Astrocyte (in vitro differentiated cells and primary cell): ENCODE data around the gene PTPRU. TPM values are rescaled to one million over a fixed set of nuclear protein-coding genes. Genes with fewer than 3 reads are reported as not detected.
A peak's percentile ranks its signal among the peaks of the same experiment; 100 is the strongest.

Experiments
- DNase-seq: peaks from one replicate; pipeline ENCODE4 v3.0.0-alpha.2; 2010; ENCODE audit warnings: low read depth
- FAIRE-seq: peaks from 2 replicates; lab custom pipeline; 2011; peaks lifted over from hg19 to GRCh38; lab: Jason Lieb, UNC
- H2AFZ ChIP-seq: 2 replicates; pipeline ENCODE4 v1.6.0; 2012; ENCODE audit warnings: low read depth, low read length, inconsistent platforms
- H3K27ac ChIP-seq: 2 replicates; pipeline ENCODE4 v1.5.1; 2011; ENCODE audit warnings: low read depth, low read length, inconsistent platforms
- H3K27me3 ChIP-seq: 2 replicates; pipeline ENCODE4 v1.6.0; 2011; ENCODE audit warnings: low read length, inconsistent platforms; ENCODE audit not compliant: insufficient read depth
- H3K36me3 ChIP-seq: 2 replicates; pipeline ENCODE4 v1.5.1; 2011; ENCODE audit warnings: low read length, inconsistent platforms; ENCODE audit not compliant: insufficient read depth
- H3K4me1 ChIP-seq: 2 replicates; pipeline ENCODE4 v1.5.1; 2011; ENCODE audit warnings: low read length, inconsistent platforms; ENCODE audit not compliant: insufficient read depth
- H3K4me2 ChIP-seq: 2 replicates; pipeline ENCODE4 v1.6.0; 2012; ENCODE audit warnings: low read length, inconsistent platforms
- H3K4me3 ChIP-seq: 2 replicates; pipeline ENCODE4 v1.5.1; 2011; ENCODE audit warnings: low read depth, mild to moderate bottlenecking, low read length, inconsistent platforms; ENCODE audit not compliant: insufficient read depth
- H3K79me2 ChIP-seq: 2 replicates; pipeline ENCODE4 v1.6.0; 2012; ENCODE audit warnings: mild to moderate bottlenecking, low read length, inconsistent platforms; ENCODE audit not compliant: insufficient read depth
- H3K9ac ChIP-seq: 2 replicates; pipeline ENCODE4 v1.6.0; 2012; ENCODE audit warnings: mild to moderate bottlenecking, low read length, inconsistent platforms
- H3K9me3 ChIP-seq: 2 replicates; pipeline ENCODE4 v1.5.1; 2012; ENCODE audit warnings: low read depth, mild to moderate bottlenecking, low read length, inconsistent platforms; ENCODE audit not compliant: insufficient read depth
- H4K20me1 ChIP-seq: 2 replicates; pipeline ENCODE4 v1.6.0; 2012; ENCODE audit warnings: low read length, inconsistent platforms; ENCODE audit not compliant: insufficient read depth
- H3K27ac Mint-ChIP-seq: one replicate; pipeline ENCODE4 v1.8.0; 2021; ENCODE audit warnings: mild to moderate bottlenecking, mixed read lengths; ENCODE audit not compliant: unreplicated experiment
- H3K27me3 Mint-ChIP-seq: one replicate; pipeline ENCODE4 v1.8.0; 2021; ENCODE audit warnings: low read depth, mixed read lengths; ENCODE audit not compliant: unreplicated experiment
- H3K36me3 Mint-ChIP-seq: one replicate; pipeline ENCODE4 v1.8.0; 2021; ENCODE audit warnings: low read depth, mixed read lengths; ENCODE audit not compliant: unreplicated experiment
- H3K4me1 Mint-ChIP-seq: one replicate; pipeline ENCODE4 v1.8.0; 2021; ENCODE audit warnings: low read depth, mixed read lengths; ENCODE audit not compliant: unreplicated experiment
- H3K4me3 Mint-ChIP-seq: one replicate; pipeline ENCODE4 v1.8.0; 2021; ENCODE audit warnings: mild to moderate bottlenecking, moderate library complexity, mixed read lengths; ENCODE audit not compliant: unreplicated experiment
- H3K9me3 Mint-ChIP-seq: one replicate; pipeline ENCODE4 v1.8.0; 2021; ENCODE audit warnings: mild to moderate bottlenecking, mixed read lengths; ENCODE audit not compliant: unreplicated experiment
- EZH2 ChIP-seq: IDR thresholded peaks from 2 replicates; pipeline ENCODE4 v1.6.1; 2012; ENCODE audit warnings: mild to moderate bottlenecking, low read length, inconsistent platforms; ENCODE audit not compliant: insufficient read depth
- total RNA-seq: library from RNA; stranded (reverse); gene quantifications from 2 replicates; pipeline ENCODE4 v1.2.1, GENCODE V29; 2021
- TF ChIP-seq, protein P1 (sequence below): IDR thresholded peaks from 2 replicates; pipeline ENCODE4 v1.5.1; 2011; ENCODE audit warnings: low read depth, mild to moderate bottlenecking, inconsistent platforms, low read length, moderate library complexity; ENCODE audit not compliant: insufficient read depth

The PTPRU gene
- total RNA-seq, 1 donor from 2014 or later = 36.6 TPM

GRCh38 chr1:29256979-29257804 is 20.9 kb downstream of the PTPRU start:
- peak overlapping the region; percentile 70 for H3K27ac Mint-ChIP-seq

DNA sequence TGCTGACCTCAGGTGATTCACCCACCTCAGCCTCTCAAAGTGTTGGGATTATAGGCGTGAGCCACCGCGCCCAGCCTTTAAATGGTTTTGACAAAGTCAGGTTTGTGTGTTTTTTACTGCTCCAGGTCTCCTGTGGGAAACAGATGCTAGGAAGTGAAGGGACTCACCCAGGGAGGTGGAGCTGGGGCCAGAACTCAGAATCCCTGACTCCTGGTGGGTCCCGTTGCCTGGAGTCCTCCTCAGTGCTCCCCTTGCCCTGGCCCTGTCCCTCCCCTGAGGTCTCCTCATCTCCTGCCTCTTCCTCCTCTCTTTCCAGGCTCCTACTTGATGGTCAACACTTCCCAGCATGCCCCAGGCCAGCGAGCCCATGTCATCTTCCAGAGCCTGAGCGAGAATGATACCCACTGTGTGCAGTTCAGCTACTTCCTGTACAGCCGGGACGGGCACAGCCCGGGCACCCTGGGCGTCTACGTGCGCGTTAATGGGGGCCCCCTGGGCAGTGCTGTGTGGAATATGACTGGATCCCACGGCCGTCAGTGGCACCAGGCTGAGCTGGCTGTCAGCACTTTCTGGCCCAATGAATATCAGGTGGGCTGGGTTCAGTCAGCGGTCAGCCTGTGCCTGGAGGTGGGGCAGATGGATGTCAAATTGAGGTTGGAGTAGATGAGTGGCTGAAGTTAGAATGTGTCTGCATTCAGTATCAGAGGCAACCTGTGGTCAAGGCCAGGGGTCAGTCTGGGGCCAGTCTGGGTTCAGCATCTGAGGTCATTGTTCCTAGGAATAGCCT is 22.1 kb downstream of the PTPRU start:
- Histone ChIP-seq H4K20me1 (peaks cover 14% of the 10 kb centered on the region), H3K79me2 (peaks cover 3% of the 10 kb centered on the region), H3K9me3 (no peaks in the 10 kb centered on the region), H3K27ac (no peak overlapping the region), H2AFZ (no peak overlapping the region), H3K9ac (no peak overlapping the region), H3K36me3 (no peaks in the 10 kb centered on the region), H3K27me3 (no peaks in the 10 kb centered on the region), H3K4me1 (peaks cover 40% of the 10 kb centered on the region), H3K4me2 (no peak overlapping the region), H3K4me3 (no peak overlapping the region)
- peak; percentile 9 for TF ChIP-seq EZH2
- TF ChIP-seq, protein P1, sequence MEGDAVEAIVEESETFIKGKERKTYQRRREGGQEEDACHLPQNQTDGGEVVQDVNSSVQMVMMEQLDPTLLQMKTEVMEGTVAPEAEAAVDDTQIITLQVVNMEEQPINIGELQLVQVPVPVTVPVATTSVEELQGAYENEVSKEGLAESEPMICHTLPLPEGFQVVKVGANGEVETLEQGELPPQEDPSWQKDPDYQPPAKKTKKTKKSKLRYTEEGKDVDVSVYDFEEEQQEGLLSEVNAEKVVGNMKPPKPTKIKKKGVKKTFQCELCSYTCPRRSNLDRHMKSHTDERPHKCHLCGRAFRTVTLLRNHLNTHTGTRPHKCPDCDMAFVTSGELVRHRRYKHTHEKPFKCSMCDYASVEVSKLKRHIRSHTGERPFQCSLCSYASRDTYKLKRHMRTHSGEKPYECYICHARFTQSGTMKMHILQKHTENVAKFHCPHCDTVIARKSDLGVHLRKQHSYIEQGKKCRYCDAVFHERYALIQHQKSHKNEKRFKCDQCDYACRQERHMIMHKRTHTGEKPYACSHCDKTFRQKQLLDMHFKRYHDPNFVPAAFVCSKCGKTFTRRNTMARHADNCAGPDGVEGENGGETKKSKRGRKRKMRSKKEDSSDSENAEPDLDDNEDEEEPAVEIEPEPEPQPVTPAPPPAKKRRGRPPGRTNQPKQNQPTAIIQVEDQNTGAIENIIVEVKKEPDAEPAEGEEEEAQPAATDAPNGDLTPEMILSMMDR = no peak
- no peaks in the 10 kb centered on the region for H3K9me3 Mint-ChIP-seq
- H3K4me1 Mint-ChIP-seq = peaks cover 24% of the 10 kb centered on the region
- H3K27me3 Mint-ChIP-seq = peaks cover 17% of the 10 kb centered on the region
- FAIRE-seq (no peak), DNase-seq (no peak)
- H3K4me3 Mint-ChIP-seq = no peak overlapping the region
- peaks cover 5% of the 10 kb centered on the region for H3K36me3 Mint-ChIP-seq
- H3K27ac Mint-ChIP-seq = peak overlapping the region; percentile 34

More at GRCh38 chr1:29256979-29257804, 20.9 kb downstream of the PTPRU start:
- no peak overlapping the region for H3K4me3 Mint-ChIP-seq
- H3K27me3 Mint-ChIP-seq = peaks cover 17% of the 10 kb centered on the region
- H3K79me2 ChIP-seq = peaks cover 3% of the 10 kb centered on the region
- no peaks in the 10 kb centered on the region for H3K27me3 ChIP-seq
- H3K9me3 Mint-ChIP-seq = no peaks in the 10 kb centered on the region
- peak overlapping the region; percentile 5 for H3K9ac ChIP-seq
- peak; percentile 46 for DNase-seq
- no peak for FAIRE-seq
- H3K36me3 Mint-ChIP-seq = peaks cover 5% of the 10 kb centered on the region
- peaks cover 40% of the 10 kb centered on the region for H3K4me1 ChIP-seq
- H3K27ac ChIP-seq = no peak overlapping the region
- no peak overlapping the region for H2AFZ ChIP-seq
- H3K4me3 ChIP-seq = no peak overlapping the region
- TF ChIP-seq EZH2 = no peak
- TF ChIP-seq, protein P1 = no peak
- H3K4me2 ChIP-seq = peak overlapping the region; percentile 64
- peaks cover 14% of the 10 kb centered on the region for H4K20me1 ChIP-seq
- peaks cover 24% of the 10 kb centered on the region for H3K4me1 Mint-ChIP-seq
- H3K36me3 ChIP-seq = no peaks in the 10 kb centered on the region
- no peaks in the 10 kb centered on the region for H3K9me3 ChIP-seq
